Right renal cortex interstitium (tissue), 3 donors: ENCODE measurements around the gene TPGS1. TPM values are rescaled to one million over a fixed set of nuclear protein-coding genes. Genes with fewer than 3 reads are reported as not detected.

Experiments used
- DNase-seq, 3 donors: peaks; one replicate each; pipeline ENCODE4 v3.0.0-alpha.2; 2013; ENCODE audit warnings: low read depth in 3 of 3, low spot score in 2 of 3
- polyA plus RNA-seq, 3 donors: library from polyadenylated mRNA; unstranded; fragments of 120-200 nt; gene quantifications; one replicate each; pipeline ENCODE4 v1.2.1, GENCODE V29; 2013; ENCODE audit not compliant: insufficient read length in 3 of 3

Gene TPGS1
- polyA plus RNA-seq, 3 donors: 4.3 to 6.7 (median 5.8) TPM

GRCh38 chr19:535017-535835 is 27.9 kb downstream of the TPGS1 start:
- no peak for DNase-seq

- no peak for DNase-seq
Measured at GRCh38 chr19:536031-536880, 29.0 kb downstream of the TPGS1 start.

- no peak for DNase-seq
Measured at GRCh38 chr19:536881-537404, 29.6 kb downstream of the TPGS1 start.

- no peak for DNase-seq
Measured at GRCh38 chr19:538641-539428, 31.5 kb downstream of the TPGS1 start.

- DNase-seq: no peak
Measured at GRCh38 chr19:539429-540030, 32.2 kb downstream of the TPGS1 start.

- DNase-seq: no peak
Measured at GRCh38 chr19:540867-541637, 33.8 kb downstream of the TPGS1 start.

- DNase-seq: no peak
Measured at GRCh38 chr19:541699-542098, 34.4 kb downstream of the TPGS1 start.

- DNase-seq: no peak
Measured at GRCh38 chr19:542173-542866, 35.0 kb downstream of the TPGS1 start.

GRCh38 chr19:543910-544608 is 36.8 kb downstream of the TPGS1 start, which contains the start of gene GZMM:
GZMM (plus strand) TSS chr19:544053; CDS start chr19:544072, 19 bp downstream.
- no peak for DNase-seq

- DNase-seq: no peak
Measured at GRCh38 chr19:547117-547516, 39.8 kb downstream of the TPGS1 start.

- no peak for DNase-seq
Measured at GRCh38 chr19:547836-548720, 40.8 kb downstream of the TPGS1 start.

- DNase-seq: no peak
Measured at GRCh38 chr19:548886-549830, 41.9 kb downstream of the TPGS1 start.

- no peak for DNase-seq
Measured at GRCh38 chr19:554817-555216, 47.5 kb downstream of the TPGS1 start.

- DNase-seq: no peak
Measured at GRCh38 chr19:555474-555808, 48.1 kb downstream of the TPGS1 start.

- DNase-seq: no peak
Measured at GRCh38 chr19:556611-557382, 49.5 kb downstream of the TPGS1 start.
